Activated CD8-positive, alpha-beta T cell treated with anti-CD3 and anti-CD28 coated beads for 36 hours (primary cell): ENCODE measurements around the gene GALNT2. TPM values are rescaled to one million over a fixed set of nuclear protein-coding genes. Genes with fewer than 3 reads are reported as not detected.
A peak's percentile ranks its signal among the peaks of the same experiment; 100 is the strongest.

Experiments
- ATAC-seq: fragments of 200-7000 bp; cut with Tn5 transposase; one replicate; pipeline ENCODE4 v1.10.0; 2021; ENCODE audit warnings: mild to moderate bottlenecking, moderate library complexity
- CTCF ChIA-PET: fragments of 350-600 bp; sonication (Branson Sonifier 250); formaldehyde crosslinking; loops from one replicate; lab custom pipeline; 2021; ENCODE audit warnings: antibody characterized with exemption; lab: Charles Lee
- POLR2A ChIA-PET: fragments of 350-600 bp; sonication (Branson Sonifier 250); formaldehyde crosslinking; loops from one replicate; lab custom pipeline; 2021; ENCODE audit warnings: antibody characterized with exemption; lab: Charles Lee
- DNase-seq: peaks from one replicate; pipeline ENCODE4 v3.0.0-alpha.2; 2020
- H3K27ac Mint-ChIP-seq: one replicate; pipeline ENCODE4 v1.8.0; 2021; ENCODE audit warnings: mild to moderate bottlenecking, mixed read lengths
- H3K27me3 Mint-ChIP-seq: one replicate; pipeline ENCODE4 v1.8.0; 2021; ENCODE audit warnings: mixed read lengths
- H3K36me3 Mint-ChIP-seq: one replicate; pipeline ENCODE4 v1.8.0; 2021; ENCODE audit warnings: low read depth, mixed read lengths
- H3K4me1 Mint-ChIP-seq: one replicate; pipeline ENCODE4 v1.8.0; 2021; ENCODE audit warnings: low read depth, mixed read lengths
- H3K4me3 Mint-ChIP-seq: one replicate; pipeline ENCODE4 v1.8.0; 2021; ENCODE audit warnings: mild to moderate bottlenecking, moderate library complexity, mixed read lengths
- H3K9me3 Mint-ChIP-seq: one replicate; pipeline ENCODE4 v1.8.0; 2021; ENCODE audit warnings: mixed read lengths
- CTCF ChIP-seq: fragments of 200-600 bp; IDR thresholded peaks from one replicate; pipeline ENCODE4 v1.8.0; 2022; ENCODE audit warnings: antibody characterized with exemption, mild to moderate bottlenecking
- intact Hi-C: fragments of 100-400 bp; cut with micrococcal nuclease; formaldehyde crosslinking; loops from one replicate; pipeline ENCODE4 v1.10.0; 2022
- total RNA-seq, 2 experiments: library from RNA; stranded (reverse); gene quantifications; one replicate each; pipeline ENCODE4 v1.2.3, GENCODE V29; 2021

GALNT2 gene
- total RNA-seq, 2 experiments from 2014 or later: 40.1 to 42.3 TPM

GRCh38 chr1:230076121-230076520, 9.1 kb downstream of the GALNT2 start:
- ChIA-PET POLR2A (interaction anchor here (1.7 kb wide), 1 partner anchor 28 kb away, joined by 4 read pairs; no protein-coding TSS in a partner anchor), CTCF (no interaction called here)
- no peak for TF ChIP-seq CTCF
- DNase-seq: no peak
- Mint-ChIP-seq H3K27ac (peak overlapping the region; percentile 80), H3K27me3 (no peaks in the 10 kb centered on the region), H3K36me3 (peaks cover 28% of the 10 kb centered on the region), H3K4me1 (peaks cover 63% of the 10 kb centered on the region), H3K4me3 (no peak overlapping the region), H3K9me3 (no peaks in the 10 kb centered on the region)
- ATAC-seq: no peak
- intact Hi-C loops: loop anchor here (5.0 kb wide), 1 partner anchor 36 kb away; no protein-coding TSS in a partner anchor

GRCh38 chr1:230077011-230077410, 10.0 kb downstream of the GALNT2 start:
- Mint-ChIP-seq H3K9me3 (no peaks in the 10 kb centered on the region), H3K27me3 (no peaks in the 10 kb centered on the region), H3K4me1 (peaks cover 58% of the 10 kb centered on the region), H3K27ac (peak overlapping the region; percentile 80), H3K36me3 (peaks cover 34% of the 10 kb centered on the region), H3K4me3 (no peak overlapping the region)
- no peak for TF ChIP-seq CTCF
- POLR2A ChIA-PET: interaction anchor here (0.7 to 1.7 kb wide), 4 partner anchors 8 to 71 kb away, joined by 4 to 6 read pairs (median 4); no protein-coding TSS in a partner anchor
- DNase-seq: peak; percentile 45
- CTCF ChIA-PET: no interaction called here
- ATAC-seq: peak; percentile 75
- intact Hi-C loops: loop anchor here (5.0 kb wide), 1 partner anchor 35 kb away; no protein-coding TSS in a partner anchor

GRCh38 chr1:230077436-230078213, 10.6 kb downstream of the GALNT2 start:
- peaks cover 39% of the 10 kb centered on the region for H3K36me3 Mint-ChIP-seq
- DNase-seq (no peak), ATAC-seq (peak; percentile 41)
- TF ChIP-seq CTCF: no peak
- H3K27ac Mint-ChIP-seq: peak overlapping the region; percentile 80
- H3K9me3 Mint-ChIP-seq: peaks cover 1% of the 10 kb centered on the region
- intact Hi-C loops: loop anchor here (5.0 kb wide), 1 partner anchor 35 kb away; no protein-coding TSS in a partner anchor
- peaks cover under 1% of the 10 kb centered on the region for H3K27me3 Mint-ChIP-seq
- POLR2A ChIA-PET: interaction anchor here (0.7 to 1.7 kb wide), 5 partner anchors 9 to 196 kb away, joined by 3 to 6 read pairs (median 4); no protein-coding TSS in a partner anchor
- H3K4me1 Mint-ChIP-seq: peaks cover 57% of the 10 kb centered on the region
- no peak overlapping the region for H3K4me3 Mint-ChIP-seq
- CTCF ChIA-PET: interaction anchor here (1.2 to 4.1 kb wide), 2 partner anchors 7 to 417 kb away, joined by 3 to 21 read pairs; no protein-coding TSS in a partner anchor

GRCh38 chr1:230079199-230080024, 12.4 kb downstream of the GALNT2 start:
- Mint-ChIP-seq H3K9me3 (peaks cover 4% of the 10 kb centered on the region), H3K27ac (no peak overlapping the region), H3K36me3 (peaks cover 48% of the 10 kb centered on the region), H3K4me1 (peaks cover 60% of the 10 kb centered on the region), H3K4me3 (no peak overlapping the region), H3K27me3 (peaks cover 2% of the 10 kb centered on the region)
- intact Hi-C loops: loop anchor here (5.0 kb wide), 1 partner anchor 33 kb away; no protein-coding TSS in a partner anchor
- DNase-seq: no peak
- ChIA-PET CTCF (interaction anchor here (1.1 to 4.1 kb wide), 3 partner anchors 9 to 88 kb away, joined by 3 to 21 read pairs (median 7); no protein-coding TSS in a partner anchor), POLR2A (interaction anchor here (0.9 to 1.6 kb wide), 3 partner anchors 9 to 30 kb away, joined by 3 to 5 read pairs (median 4); no protein-coding TSS in a partner anchor)
- no peak for TF ChIP-seq CTCF
- no peak for ATAC-seq
